Neural cell (in vitro differentiated cells): Measurements from ENCODE around the gene SLC22A23.

ENCODE experiments used
- CTCF ChIP-seq: fragments of 450-650 bp; IDR thresholded peaks from 2 replicates; pipeline ENCODE4 v1.5.1; 2014; ENCODE audit warnings: antibody characterized with exemption, mild to moderate bottlenecking, moderate library complexity; ENCODE audit not compliant: poor library complexity, severe bottlenecking
- EP300 ChIP-seq: fragments of 450-650 bp; conservative IDR thresholded peaks from 2 replicates; pipeline ENCODE4 v1.6.1; 2014; ENCODE audit warnings: antibody characterized with exemption, mild to moderate bottlenecking, moderate library complexity; ENCODE audit not compliant: poor library complexity, severe bottlenecking
- MXI1 ChIP-seq: fragments of 450-650 bp; conservative IDR thresholded peaks from 2 replicates; pipeline ENCODE4 v1.6.1; 2014; ENCODE audit warnings: antibody characterized with exemption, mild to moderate bottlenecking; ENCODE audit not compliant: poor library complexity, severe bottlenecking
- POLR2AphosphoS5 ChIP-seq: IDR thresholded peaks from 2 replicates; pipeline ENCODE4 v1.6.1; 2012
- REST ChIP-seq: IDR thresholded peaks from 2 replicates; pipeline ENCODE4 v1.6.1; 2012; ENCODE audit warnings: borderline replicate concordance

- TF ChIP-seq CTCF (no peak), EP300 (no peak), POLR2AphosphoS5 (no peak), REST (no peak), MXI1 (no peak)
Measured at GRCh38 chr6:3397229-3398164, 59.4 kb downstream of the SLC22A23 start.
